A549 treated with AZD9567 at 1 μM for 4 hours (cell line): ENCODE results near the gene TAS2R7. TPM values are rescaled to one million over a fixed set of nuclear protein-coding genes. Genes with fewer than 3 reads are reported as not detected.

Experiments
- total RNA-seq: library from RNA; stranded (reverse); fragments of 200-300 nt; extraction: Qiagen RNA extraction; gene quantifications from 5 replicates; pipeline ENCODE4 v1.2.3, GENCODE V29; 2022; ENCODE audit not compliant: insufficient read depth

Gene TAS2R7, protein sequence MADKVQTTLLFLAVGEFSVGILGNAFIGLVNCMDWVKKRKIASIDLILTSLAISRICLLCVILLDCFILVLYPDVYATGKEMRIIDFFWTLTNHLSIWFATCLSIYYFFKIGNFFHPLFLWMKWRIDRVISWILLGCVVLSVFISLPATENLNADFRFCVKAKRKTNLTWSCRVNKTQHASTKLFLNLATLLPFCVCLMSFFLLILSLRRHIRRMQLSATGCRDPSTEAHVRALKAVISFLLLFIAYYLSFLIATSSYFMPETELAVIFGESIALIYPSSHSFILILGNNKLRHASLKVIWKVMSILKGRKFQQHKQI
- not detected in 5 replicates for total RNA-seq

DNA sequence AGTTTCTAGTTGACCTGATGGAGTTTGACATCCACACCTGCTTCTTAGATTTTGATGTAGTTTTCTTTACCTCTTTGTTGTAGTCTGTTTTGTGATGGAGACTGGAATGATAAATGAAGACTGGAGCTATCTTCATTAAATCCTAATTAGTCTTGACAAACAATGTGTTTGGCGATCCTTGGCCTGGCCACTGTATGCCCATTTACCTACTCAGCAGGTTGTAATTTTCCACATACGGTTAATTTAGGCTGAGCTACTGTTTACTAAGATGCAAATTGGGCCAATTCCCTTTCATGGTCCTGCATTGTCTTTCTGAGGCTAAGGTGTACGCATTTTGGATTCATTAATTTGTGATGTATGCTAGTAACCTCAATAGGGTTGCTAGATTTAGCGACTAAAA is at the start of gene TAS2R7:
TSS of gene TAS2R7 (minus strand) at position 41 of the 400 bp plus-strand sequence. CDS start 57 bp downstream, outside the sequence.

DNA sequence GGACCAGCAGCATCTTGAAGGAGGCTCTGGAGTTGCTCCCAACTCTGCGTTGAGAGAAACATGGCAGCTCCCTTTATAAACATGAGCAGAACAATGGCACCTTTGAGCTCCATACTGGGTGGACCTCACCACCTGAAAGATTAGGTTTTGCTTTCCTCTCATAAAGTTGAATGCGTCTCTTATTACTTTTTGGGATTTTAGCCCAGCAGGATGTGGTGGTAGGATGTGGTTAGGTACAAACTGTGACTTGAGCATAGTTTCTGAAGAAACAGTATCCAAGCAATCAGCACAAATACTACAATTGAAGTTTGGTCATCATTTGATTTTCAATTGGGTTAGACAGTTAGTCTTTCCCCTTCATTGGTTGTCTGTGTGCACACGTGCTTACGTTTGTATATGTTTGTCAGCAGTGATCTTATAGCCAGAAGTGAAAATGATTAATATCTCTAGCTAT is 47.0 kb upstream of the TAS2R7 start, which contains the start of gene PRR4:
TSS of gene PRR4 (minus strand) at position 51 of the 454 bp plus-strand sequence. CDS start at position 13, 38 bp downstream.

DNA sequence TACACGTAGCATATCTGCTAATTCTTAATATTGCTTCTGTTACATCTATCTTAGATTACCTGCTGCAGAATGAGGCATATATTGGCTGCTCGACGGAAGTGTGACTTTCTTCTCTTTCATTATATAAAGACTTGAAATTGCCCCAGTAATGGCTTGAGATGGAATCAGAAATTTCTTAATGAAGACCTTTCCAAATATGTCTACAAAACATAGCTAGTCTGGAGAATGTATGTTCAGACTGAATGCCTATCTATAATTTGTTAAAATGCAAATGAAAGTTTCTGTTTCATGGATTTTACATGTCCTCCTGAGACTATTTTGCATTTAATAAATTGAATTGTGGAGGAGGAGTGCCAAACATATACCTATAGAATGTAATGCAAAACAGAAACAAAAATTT is 23.8 kb upstream of the TAS2R7 start, which contains the start of gene TAS2R10:
TSS of gene TAS2R10 (minus strand) at position 101 of the 400 bp plus-strand sequence. CDS start at position 12, 89 bp downstream.

DNA sequence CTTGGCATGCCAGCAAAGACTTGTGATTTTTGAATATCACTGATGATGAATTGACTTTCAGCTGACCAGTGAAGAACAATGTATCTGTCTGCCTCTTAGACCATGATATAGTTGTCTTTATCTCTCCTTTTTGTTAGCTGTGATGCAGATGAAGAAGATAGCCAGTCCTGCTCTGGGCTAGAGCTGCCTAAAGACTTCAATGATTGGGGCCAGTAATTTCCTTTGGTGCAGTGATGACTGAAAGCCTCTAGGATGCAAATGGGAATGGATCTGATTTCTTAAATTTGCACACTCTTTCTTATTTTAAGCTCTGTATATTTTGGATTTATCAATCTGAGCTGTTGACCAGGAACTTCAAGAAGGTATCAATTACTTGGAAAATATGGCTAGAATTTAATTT is 7.6 kb upstream of the TAS2R7 start, which contains the start of gene TAS2R9:
TSS of gene TAS2R9 (minus strand) at position 101 of the 400 bp plus-strand sequence. CDS start at position 8, 93 bp downstream.

DNA sequence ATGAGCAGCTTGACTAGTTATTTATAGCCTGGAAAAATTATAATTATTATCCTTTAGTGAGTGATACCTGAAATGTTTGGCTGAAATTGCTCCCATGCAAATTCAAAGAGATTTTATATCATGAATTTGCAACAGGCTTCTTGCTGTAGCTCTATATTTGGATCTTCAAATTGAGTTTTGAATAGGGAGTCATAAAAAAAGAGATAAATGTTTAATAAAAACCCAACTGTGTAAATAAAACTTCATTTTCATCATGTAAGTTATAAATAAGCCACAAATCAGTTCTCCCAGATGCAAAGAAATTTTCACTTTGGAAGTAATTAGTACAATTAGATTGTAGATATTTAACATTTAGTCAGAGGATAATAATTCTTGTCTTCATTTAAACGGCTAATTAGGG is 4.8 kb upstream of the TAS2R7 start, which contains the start of gene TAS2R8:
TSS of gene TAS2R8 (minus strand) at position 101 of the 400 bp plus-strand sequence. CDS start 306 bp downstream, outside the sequence.

Other genes starting within 250 kb of the TAS2R7 start
- gene MAGOHB, start 189.0 kb downstream of the TAS2R7 start, total RNA-seq = 43.3 to 53.0 TPM (median 48.9 TPM) in 5 replicates
- gene STYK1, start 128.6 kb downstream of the TAS2R7 start, total RNA-seq = 0.15 to 0.30 TPM (median 0.21 TPM) in 4 of 5 replicates, not detected in the other
- gene YBX3, start 79.3 kb downstream of the TAS2R7 start, total RNA-seq = 246 to 298 TPM (median 264 TPM) in 5 replicates
- gene TAS2R8, start 4.7 kb upstream of the TAS2R7 start, total RNA-seq = not detected in 5 replicates
- not detected in 5 replicates for gene TAS2R9, start 7.5 kb upstream of the TAS2R7 start, total RNA-seq
- gene TAS2R10, start 23.7 kb upstream of the TAS2R7 start, total RNA-seq = 0.08 to 0.15 TPM (median 0.08 TPM) in 3 of 5 replicates, not detected in the others
- 3.1 to 3.6 TPM (median 3.4 TPM) in 4 of 5 replicates, not detected in the other for gene PRR4, start 46.8 kb upstream of the TAS2R7 start, total RNA-seq
- gene PRH1, start 81.6 kb upstream of the TAS2R7 start, total RNA-seq = 1.0 to 3.7 TPM (median 3.0 TPM) in 4 of 5 replicates, not detected in the other
- not detected in 5 replicates for gene TAS2R13, start 106.9 kb upstream of the TAS2R7 start, total RNA-seq
- gene PRH2, start 126.6 kb upstream of the TAS2R7 start, total RNA-seq = 0.16 to 0.42 TPM in 2 of 5 replicates, not detected in the others
- 0.41 to 0.83 TPM (median 0.72 TPM) in 4 of 5 replicates, not detected in the other for gene TAS2R14, start 136.6 kb upstream of the TAS2R7 start, total RNA-seq
- gene TAS2R50, start 184.3 kb upstream of the TAS2R7 start, total RNA-seq = not detected in 5 replicates
- 0.07 to 0.16 TPM (median 0.09 TPM) in 3 of 5 replicates, not detected in the others for gene TAS2R20, start 195.7 kb upstream of the TAS2R7 start, total RNA-seq
- gene TAS2R19, start 220.0 kb upstream of the TAS2R7 start, total RNA-seq = 0.12 to 0.16 TPM (median 0.16 TPM) in 3 of 5 replicates, not detected in the others
- gene TAS2R31, start 228.8 kb upstream of the TAS2R7 start, total RNA-seq = 0.13 to 0.27 TPM (median 0.22 TPM) in 4 of 5 replicates, not detected in the other